Measurements from ENCODE around the gene MMP15.
"Not testable (repeated sequence)": the region's sequence is repeated elsewhere in the genome, so short reads cannot be mapped to it uniquely, and the experiment has no call there.

The MMP15 gene

GRCh38 chr16:58049232-58050185, 24.0 kb downstream of the MMP15 start:
- DNase-seq (no peak), ATAC-seq (no peak)

- ATAC-seq (no peak), DNase-seq (no peak)
Measured at GRCh38 chr16:58051296-58051695, 25.7 kb downstream of the MMP15 start.

- ATAC-seq: no peak
- no peak for DNase-seq
Measured at GRCh38 chr16:58051821-58052603, 26.5 kb downstream of the MMP15 start.

- DNase-seq (no peak), ATAC-seq (no peak)
Measured at GRCh38 chr16:58053682-58054005, 28.1 kb downstream of the MMP15 start.

- ATAC-seq: no peak
- no peak for DNase-seq
Measured at GRCh38 chr16:58054289-58054688, 28.7 kb downstream of the MMP15 start.

GRCh38 chr16:58056580-58056979, 31.0 kb downstream of the MMP15 start:
- ATAC-seq (no peak), DNase-seq (no peak)

GRCh38 chr16:58057121-58057520, 31.6 kb downstream of the MMP15 start:
- ATAC-seq (no peak), DNase-seq (no peak)

GRCh38 chr16:58057784-58058183, 32.2 kb downstream of the MMP15 start:
- ATAC-seq: no peak
- DNase-seq: no peak

GRCh38 chr16:58062821-58063220, 37.3 kb downstream of the MMP15 start:
- ATAC-seq (no peak), DNase-seq (no peak)

- ATAC-seq (no peak), DNase-seq (no peak)
Measured at GRCh38 chr16:58063377-58064076, 38.0 kb downstream of the MMP15 start.

GRCh38 chr16:58070585-58070984, 45.0 kb downstream of the MMP15 start:
- ATAC-seq (no peak), DNase-seq (no peak)

- not testable (repeated sequence) for ATAC-seq, DNase-seq
Measured at GRCh38 chr16:58072134-58072533, 46.6 kb downstream of the MMP15 start.

GRCh38 chr16:58073086-58073485, 47.5 kb downstream of the MMP15 start:
- not testable (repeated sequence) for DNase-seq, ATAC-seq

GRCh38 chr16:58074657-58075056, 49.1 kb downstream of the MMP15 start:
- ATAC-seq (no peak), DNase-seq (no peak)

GRCh38 chr16:58076514-58076913, 51.0 kb downstream of the MMP15 start:
- DNase-seq: no peak
- ATAC-seq: no peak

GRCh38 chr16:58077796-58078195, 52.2 kb downstream of the MMP15 start:
- no peak for DNase-seq

GRCh38 chr16:58080657-58081056, 55.1 kb downstream of the MMP15 start:
- not testable (repeated sequence) for DNase-seq, ATAC-seq

More at GRCh38 chr16:58077796-58078195, 52.2 kb downstream of the MMP15 start:
- no peak for ATAC-seq

GRCh38 chr16:58082381-58082780, 56.8 kb downstream of the MMP15 start:
- ATAC-seq (no peak), DNase-seq (no peak)

- DNase-seq (no peak), ATAC-seq (no peak)
Measured at GRCh38 chr16:58084635-58085034, 59.1 kb downstream of the MMP15 start.

GRCh38 chr16:58085171-58085570, 59.6 kb downstream of the MMP15 start:
- no peak for DNase-seq
- no peak for ATAC-seq

- DNase-seq (no peak), ATAC-seq (no peak)
Measured at GRCh38 chr16:58085584-58086251, 60.2 kb downstream of the MMP15 start.
